Activated CD4-positive, alpha-beta T cell treated with anti-CD3 and anti-CD28 coated beads for 4 hours (primary cell): ENCODE results near the gene CREB3L2.
"Not testable (repeated sequence)": the region's sequence is repeated elsewhere in the genome, so short reads cannot be mapped to it uniquely, and the experiment has no call there.

Experiments used
- DNase-seq, 2 donors: peaks; one replicate each; pipeline ENCODE4 v3.0.0-alpha.2; 2020

The CREB3L2 gene

DNA sequence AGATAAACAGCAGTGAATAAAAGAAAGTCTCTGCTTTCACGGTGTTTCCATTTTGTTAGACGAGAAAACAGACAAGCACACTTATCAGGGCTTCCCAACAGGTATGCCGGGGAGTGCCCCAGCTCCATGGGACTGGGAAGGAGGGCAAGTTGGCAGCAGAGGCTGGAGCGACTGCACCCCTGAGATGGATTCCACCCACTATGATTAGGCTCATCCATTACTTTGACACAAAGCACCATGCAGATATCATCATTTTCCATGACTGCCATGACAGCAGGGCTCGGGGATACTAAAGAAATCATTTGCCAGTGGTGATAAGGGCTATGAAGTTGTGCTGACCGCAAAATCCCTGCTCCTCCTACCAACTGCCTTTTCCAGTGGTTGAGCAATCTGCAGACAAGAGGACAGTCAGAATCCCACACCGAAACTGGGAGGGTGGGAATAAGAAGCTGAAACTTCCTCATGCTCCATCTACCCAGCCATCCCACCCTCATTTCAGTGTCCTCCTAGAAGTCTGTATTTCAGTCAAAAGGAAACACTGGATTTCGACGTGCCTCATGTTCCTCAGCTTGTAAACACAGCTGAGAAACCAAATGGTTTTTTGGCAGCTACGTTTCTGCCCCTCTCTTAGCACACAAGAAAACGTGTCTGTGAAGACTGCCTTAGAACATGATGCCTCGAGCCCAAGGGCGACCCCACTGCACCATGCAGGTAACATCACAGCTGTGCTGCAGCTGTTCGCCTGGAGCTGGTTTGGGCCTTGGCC lies 15.5 kb downstream of the CREB3L2 start:
- no peak for DNase-seq

DNA sequence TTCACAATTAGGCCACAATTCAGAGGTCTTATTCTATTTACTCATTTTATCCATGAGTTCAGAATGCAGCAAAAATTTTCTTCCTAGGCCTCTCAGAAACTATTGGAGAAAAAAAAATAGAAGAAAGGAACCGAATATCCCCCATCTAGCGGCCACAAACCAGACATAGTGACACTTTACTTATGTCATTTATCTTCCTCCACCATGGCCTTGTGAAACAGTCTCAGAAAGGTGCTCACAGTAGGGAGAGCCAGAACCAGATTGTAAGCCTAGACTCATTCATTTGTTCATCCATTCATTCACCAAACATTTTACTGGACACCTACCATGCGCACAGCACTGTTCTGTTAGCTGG lies 16.0 kb downstream of the CREB3L2 start:
- DNase-seq = no peak

DNA sequence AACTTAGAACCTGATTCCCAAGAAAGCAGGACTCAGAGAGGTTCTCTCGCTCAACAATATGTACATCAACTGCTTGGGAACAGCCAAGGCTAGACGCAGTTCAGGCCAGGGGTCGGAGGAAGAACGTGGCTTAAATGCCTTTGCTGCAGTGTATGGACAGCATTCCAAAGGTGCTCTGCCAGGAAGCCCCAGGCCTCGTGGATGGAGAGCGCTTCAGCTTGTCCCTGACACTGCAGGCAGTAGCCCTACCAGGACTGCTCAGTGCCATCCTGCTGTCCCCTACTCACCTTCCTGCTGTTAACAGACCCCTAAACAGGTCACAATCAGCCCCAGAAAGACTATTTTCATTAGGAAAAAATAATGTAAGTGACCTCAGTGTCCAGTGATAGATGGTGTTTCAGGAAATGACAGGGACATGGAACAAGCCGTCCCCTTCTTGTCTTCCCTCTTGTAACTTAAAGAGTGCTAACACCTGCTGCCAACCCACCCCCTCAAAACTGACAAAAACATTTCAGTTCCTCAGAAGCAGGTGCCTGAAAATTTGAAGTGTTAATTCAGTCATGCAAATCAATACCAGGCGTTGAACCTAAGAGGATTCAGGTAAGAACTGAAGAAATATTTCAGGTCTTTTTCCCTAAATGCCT lies 16.5 kb downstream of the CREB3L2 start:
- DNase-seq = no peak

GRCh38 chr7:137984181-137985041 lies 17.5 kb downstream of the CREB3L2 start:
- no peak for DNase-seq

DNA sequence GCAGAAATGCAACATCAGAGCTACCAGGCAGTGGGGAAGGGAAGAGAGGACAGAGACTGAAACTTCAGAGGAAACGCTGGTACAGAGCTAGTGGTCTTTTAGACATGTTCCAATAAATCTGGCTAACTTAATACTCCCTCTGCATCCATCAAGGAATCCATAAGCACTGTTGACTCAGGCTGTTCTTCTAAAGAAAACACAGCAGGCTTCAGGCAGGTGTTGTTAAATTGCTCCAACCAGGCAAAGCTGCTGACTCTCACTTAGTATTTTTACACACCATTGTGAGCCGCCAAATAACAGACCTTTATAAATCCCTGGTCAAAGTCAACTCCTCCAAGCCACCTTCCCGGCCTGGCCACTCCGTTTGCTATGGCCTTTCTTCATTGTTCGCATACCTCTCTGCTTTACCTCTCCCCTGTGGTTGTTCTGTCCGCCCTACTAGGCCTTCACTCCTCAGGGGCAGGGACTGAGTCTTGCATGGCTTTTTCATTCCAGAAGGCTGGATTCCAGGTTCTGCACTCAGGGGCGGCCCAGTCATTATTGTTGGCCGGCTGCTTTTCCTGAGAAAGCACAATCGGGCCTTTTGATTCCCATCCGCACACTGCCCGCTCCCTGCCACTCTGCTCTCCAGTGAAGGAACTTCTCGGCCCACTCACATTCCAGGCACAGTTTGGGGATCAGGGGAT lies 18.4 kb downstream of the CREB3L2 start:
- DNase-seq = no peak

DNA sequence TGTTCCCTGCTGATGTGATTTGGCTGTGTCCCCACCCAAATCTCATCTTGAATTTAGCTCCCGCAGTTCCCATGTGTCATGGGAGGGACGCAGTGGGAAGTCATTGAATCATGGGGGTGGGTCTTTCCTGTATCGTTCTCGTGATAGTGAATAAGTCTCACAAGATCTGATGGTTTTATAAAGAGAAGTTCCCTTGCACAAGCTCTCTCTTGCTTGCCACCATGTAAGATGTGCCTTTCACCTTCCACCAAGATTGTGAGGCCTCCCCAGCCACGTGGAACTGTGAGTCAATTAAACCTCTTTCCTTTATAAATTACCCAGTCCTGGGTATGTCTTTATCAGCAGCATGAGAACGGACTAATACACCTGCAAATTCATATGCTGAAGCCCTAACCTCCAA lies 19.5 kb downstream of the CREB3L2 start:
- DNase-seq = not testable (repeated sequence)

DNA sequence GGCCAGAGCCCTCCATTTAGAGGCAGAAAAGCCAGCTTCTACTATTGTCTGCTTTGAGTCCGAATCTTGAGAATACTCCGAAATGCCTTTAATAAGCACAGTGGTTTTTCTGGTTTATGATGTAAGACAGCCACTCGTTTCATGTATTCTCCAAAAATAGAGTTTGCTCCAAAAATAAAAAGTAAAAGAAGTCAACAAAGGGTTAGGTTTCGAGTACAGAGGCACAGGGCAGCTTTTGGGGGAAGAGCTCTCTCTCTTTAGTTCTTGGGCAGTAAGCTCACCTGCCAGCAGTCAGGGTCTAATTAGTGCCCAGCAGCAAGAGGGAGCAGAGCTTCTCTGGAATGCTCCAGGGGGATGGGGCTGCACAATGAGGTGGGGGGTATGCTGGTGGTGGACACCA lies 20.2 kb downstream of the CREB3L2 start:
- DNase-seq = no peak

DNA sequence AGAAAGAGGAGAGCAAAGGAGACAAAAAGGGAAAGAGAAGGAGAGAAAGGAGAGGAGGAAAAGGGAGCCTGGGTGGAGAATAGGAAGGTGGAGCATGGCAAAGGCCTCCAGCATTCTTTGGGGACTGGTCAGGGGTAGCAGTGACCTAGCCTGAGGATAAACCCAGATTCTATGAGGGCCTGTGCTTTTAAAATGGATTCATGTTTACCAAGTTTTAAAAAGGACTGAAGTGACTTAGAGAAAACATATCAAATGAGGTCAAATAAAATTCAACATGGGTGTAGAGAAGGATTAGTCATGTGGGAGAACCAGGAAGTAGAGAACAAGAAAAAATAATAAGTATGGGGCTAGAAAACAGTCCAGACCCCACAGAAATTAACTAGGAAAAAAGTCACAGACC lies 20.7 kb downstream of the CREB3L2 start:
- no peak for DNase-seq

DNA sequence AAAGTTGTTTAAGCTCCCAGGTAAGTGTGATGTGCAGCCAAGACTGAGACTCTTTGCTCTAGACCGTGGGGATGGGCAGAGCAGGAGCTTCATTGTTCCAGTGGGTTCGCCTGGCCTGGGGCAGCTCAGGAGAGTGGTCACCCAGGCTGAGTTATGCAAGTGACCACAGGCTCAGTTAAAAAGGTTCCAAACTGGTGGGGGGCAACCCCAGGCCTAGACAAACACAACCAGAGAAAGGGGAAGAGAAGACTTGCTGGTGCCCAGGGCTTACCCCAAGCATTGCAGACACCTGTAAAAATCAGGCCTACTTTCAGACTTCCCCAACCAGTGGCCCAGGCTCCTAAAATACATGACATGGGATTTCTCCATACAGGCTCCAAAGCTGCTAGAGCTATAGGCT lies 21.6 kb downstream of the CREB3L2 start:
- DNase-seq = no peak

- no peak for DNase-seq
These were observed 23.2 kb downstream of the CREB3L2 start for GRCh38 chr7:137978464-137979237.

- DNase-seq = no peak
These were observed 24.7 kb downstream of the CREB3L2 start for GRCh38 chr7:137977173-137977572.

DNA sequence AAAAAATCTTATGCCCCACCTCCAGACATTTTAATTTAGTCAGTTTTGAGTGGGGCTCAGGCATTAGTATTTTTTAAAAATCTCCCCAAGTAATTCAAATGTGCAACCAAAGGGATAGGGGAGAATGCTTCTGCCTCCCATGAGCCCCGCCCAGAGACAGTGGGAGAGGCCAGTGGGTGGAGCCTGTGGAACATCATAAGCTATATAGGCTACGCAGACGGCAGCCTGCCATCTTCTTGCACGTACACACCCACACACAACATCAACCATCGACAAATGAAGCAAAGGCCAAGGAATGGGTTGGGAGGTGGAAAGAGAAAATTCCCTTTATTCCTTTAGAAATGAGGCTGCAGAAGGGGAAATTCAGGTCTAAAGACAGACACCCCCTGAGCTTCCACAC lies 25.2 kb downstream of the CREB3L2 start:
- no peak for DNase-seq

- DNase-seq = no peak
These were observed 25.7 kb downstream of the CREB3L2 start for GRCh38 chr7:137976232-137976631.

GRCh38 chr7:137975768-137976167 lies 26.1 kb downstream of the CREB3L2 start:
- DNase-seq = no peak

DNA sequence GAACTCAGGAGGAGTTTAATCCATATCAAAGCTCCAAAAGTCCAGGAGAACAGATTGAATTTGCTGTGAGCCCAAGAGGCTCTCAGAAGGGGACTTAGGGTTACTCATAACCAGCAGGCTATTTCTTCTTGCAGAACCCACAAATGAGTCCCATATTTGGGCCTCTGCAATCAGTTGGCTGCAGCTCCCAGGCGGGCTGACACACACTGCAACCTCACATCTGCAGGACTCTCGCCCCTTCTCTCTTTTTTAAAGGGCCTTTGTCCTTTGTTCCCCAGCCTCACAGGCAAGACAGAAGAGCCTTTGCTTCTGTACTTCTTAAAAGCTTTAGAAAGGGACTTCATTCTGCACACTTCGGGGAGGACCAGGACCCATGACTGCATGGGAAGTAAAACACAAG lies 26.7 kb downstream of the CREB3L2 start:
- no peak for DNase-seq

DNA sequence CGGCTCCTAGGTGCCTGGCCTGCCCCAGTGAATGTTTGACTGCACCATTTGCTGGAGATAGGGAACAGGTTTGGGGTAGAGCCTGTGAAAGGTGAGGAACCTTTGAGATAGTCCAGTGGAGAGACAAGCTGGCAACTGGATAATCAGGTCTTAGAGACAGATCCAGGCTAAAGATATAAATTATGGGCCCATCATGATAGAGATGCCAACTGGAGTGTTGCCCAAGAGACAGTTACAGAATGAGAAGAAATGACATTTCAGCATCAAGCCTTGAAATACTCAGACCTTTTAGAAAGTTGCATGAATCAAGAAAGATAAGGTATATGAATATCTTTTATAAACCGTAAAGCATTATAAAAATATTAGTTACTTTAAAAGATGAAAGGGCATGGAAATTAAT lies 27.1 kb downstream of the CREB3L2 start:
- no peak for DNase-seq

GRCh38 chr7:137970253-137970975 lies 31.5 kb downstream of the CREB3L2 start:
- DNase-seq = no peak

- no peak for DNase-seq
These were observed 32.1 kb downstream of the CREB3L2 start for GRCh38 chr7:137969828-137970227.

GRCh38 chr7:137968890-137969289 lies 33.0 kb downstream of the CREB3L2 start:
- no peak for DNase-seq

DNA sequence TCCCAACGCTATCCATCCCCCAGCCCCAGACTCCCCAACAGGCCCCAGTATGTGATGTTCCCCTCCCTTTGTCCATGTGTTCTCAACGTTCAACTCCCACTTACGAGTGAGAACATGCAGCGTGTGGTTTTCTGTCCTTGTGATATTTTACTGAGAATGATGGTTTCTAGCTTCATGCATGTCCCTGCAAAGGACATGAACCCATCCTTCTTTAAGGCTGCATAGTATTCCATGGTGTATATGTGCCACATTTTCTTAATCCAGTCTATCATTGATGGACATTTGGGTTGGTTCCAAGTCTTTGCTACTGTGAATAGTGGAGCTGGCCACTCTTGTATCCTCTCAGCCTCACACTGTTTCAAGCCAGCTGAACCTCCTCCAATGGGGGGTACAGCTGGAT lies 33.5 kb downstream of the CREB3L2 start:
- not testable (repeated sequence) for DNase-seq

DNA sequence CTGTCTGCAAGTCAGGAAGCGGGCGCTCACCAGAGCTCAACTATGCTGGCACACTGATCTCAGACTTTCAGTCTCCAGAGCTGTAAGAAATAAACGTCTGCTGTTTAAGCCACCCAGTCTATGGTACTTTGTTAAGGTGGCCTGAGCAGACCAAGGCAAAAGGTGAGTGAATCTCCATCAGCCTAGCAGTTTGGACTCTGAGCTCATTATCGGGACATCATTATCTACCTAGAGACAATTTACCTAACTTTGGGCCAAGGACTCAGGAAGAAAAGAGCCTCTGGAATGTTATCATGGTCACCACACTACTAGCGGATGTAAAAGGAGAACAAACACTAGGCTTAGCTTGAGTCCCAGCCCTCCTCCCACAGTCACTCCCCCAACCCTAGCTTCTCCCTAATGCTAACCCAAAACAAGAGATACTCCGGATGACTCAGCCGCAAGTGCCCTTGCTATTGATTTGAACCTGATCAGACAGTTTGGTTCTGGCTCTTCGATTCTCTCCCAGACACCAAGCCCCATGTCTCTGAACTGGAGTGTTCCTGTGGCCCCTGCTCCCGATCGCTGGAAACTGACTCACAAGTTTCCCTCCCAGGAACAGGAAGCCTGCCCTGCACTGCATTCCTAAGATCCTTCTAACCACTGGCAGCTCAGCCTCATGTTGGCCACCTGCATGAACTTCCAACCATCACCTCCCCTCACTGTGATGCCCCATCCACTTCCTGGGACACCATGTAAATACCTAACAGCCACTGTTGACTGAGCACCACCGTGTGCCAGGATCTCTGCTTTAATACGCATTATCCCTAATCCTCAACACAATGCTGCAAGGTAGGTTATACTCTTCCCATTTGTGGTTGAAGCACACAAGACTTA lies 34.5 kb downstream of the CREB3L2 start:
- DNase-seq = no peak
